OCI-LY3 (cell line): Measurements from ENCODE around the gene C12orf57.
A peak's percentile ranks its signal among the peaks of the same experiment; 100 is the strongest.

Experiments
- H2AFZ ChIP-seq: fragments of 200-600, 300-600 bp; shearing (Covaris generic); 2 replicates; pipeline ENCODE4 v1.6.0; 2014; ENCODE audit warnings: antibody characterized with exemption, low read depth, low read length
- H3K27ac ChIP-seq: fragments of 200-600, 300-600 bp; sonication (generic); 2 replicates; pipeline ENCODE4 v1.5.1; 2014; ENCODE audit warnings: mild to moderate bottlenecking, low read length, moderate library complexity, mixed read lengths
- H3K27me3 ChIP-seq: fragments of 200-600, 300-600 bp; sonication (generic); 2 replicates; pipeline ENCODE4 v1.6.1; 2014; ENCODE audit warnings: low read depth, low read length, mixed read lengths
- H3K36me3 ChIP-seq: fragments of 200-600, 300-600 bp; sonication (generic); replicated peaks from 2 replicates; pipeline ENCODE3; 2014; ENCODE audit warnings: low read depth, low read length, mixed read lengths
- H3K4me1 ChIP-seq: fragments of 300-600, 200-600 bp; sonication (generic); 2 replicates; pipeline ENCODE4 v1.6.1; 2014; ENCODE audit warnings: low read length, mixed read lengths
- H3K4me2 ChIP-seq: fragments of 200-600, 300-600 bp; sonication (generic); 2 replicates; pipeline ENCODE4 v1.6.1; 2014; ENCODE audit warnings: low read length, mixed read lengths
- H3K4me3 ChIP-seq: fragments of 300-600, 200-600 bp; sonication (generic); 2 replicates; pipeline ENCODE4 v1.5.1; 2014; ENCODE audit warnings: antibody characterized with exemption, mild to moderate bottlenecking, low read length, moderate library complexity
- H3K79me2 ChIP-seq: fragments of 300-600, 200-600 bp; shearing (Covaris generic); 2 replicates; pipeline ENCODE4 v1.6.1; 2014; ENCODE audit warnings: mild to moderate bottlenecking, low read length, mixed read lengths
- H3K9ac ChIP-seq: fragments of 300-600, 200-600 bp; shearing (Covaris generic); 2 replicates; pipeline ENCODE4 v1.6.0; 2014; ENCODE audit warnings: mild to moderate bottlenecking, low read length, moderate library complexity
- H3K9me3 ChIP-seq: fragments of 200-600, 300-600 bp; shearing (Covaris generic); 2 replicates; pipeline ENCODE4 v1.6.1; 2014; ENCODE audit warnings: low read length, mixed read lengths; ENCODE audit not compliant: insufficient read depth
- H4K20me1 ChIP-seq: fragments of 200-600, 300-600 bp; sonication (generic); 2 replicates; pipeline ENCODE4 v1.6.1; 2016; ENCODE audit warnings: low read length, mixed read lengths; ENCODE audit not compliant: insufficient read depth
- CTCF ChIP-seq: fragments of 200-600, 300-600 bp; sonication (generic); IDR thresholded peaks from 2 replicates; pipeline ENCODE4 v1.5.1; 2014; ENCODE audit warnings: antibody characterized with exemption, low read length, low read depth
- EZH2phosphoT487 ChIP-seq: fragments of 200-600 bp; shearing (Covaris generic); IDR thresholded peaks from 2 replicates; pipeline ENCODE4 v1.6.1; 2018; ENCODE audit warnings: antibody characterized with exemption, mixed run types, low read depth

Gene C12orf57

GRCh38 chr12:6966351-6966750, 22.5 kb downstream of the C12orf57 start:
- no peak overlapping the region for H3K4me2 ChIP-seq
- H3K9ac ChIP-seq: no peak overlapping the region

GRCh38 chr12:6967651-6968100, 23.9 kb downstream of the C12orf57 start:
- TF ChIP-seq EZH2phosphoT487: no peak
- no peak for TF ChIP-seq CTCF
- Histone ChIP-seq H3K4me2 (no peak overlapping the region), H3K36me3 (peaks cover 55% of the 10 kb centered on the region), H3K27ac (no peak overlapping the region), H2AFZ (no peak overlapping the region), H3K9ac (no peak overlapping the region), H3K4me1 (peaks cover 27% of the 10 kb centered on the region), H3K4me3 (no peak overlapping the region), H3K27me3 (no peaks in the 10 kb centered on the region), H3K9me3 (no peaks in the 10 kb centered on the region), H4K20me1 (no peaks in the 10 kb centered on the region), H3K79me2 (peaks cover 49% of the 10 kb centered on the region)

More at GRCh38 chr12:6966351-6966750, 22.5 kb downstream of the C12orf57 start:
- H2AFZ ChIP-seq: no peak overlapping the region
- peaks cover 36% of the 10 kb centered on the region for H3K79me2 ChIP-seq
- TF ChIP-seq EZH2phosphoT487 (no peak), CTCF (no peak)
- no peaks in the 10 kb centered on the region for H3K9me3 ChIP-seq
- H3K36me3 ChIP-seq: peaks cover 50% of the 10 kb centered on the region
- H3K27ac ChIP-seq: no peak overlapping the region
- no peaks in the 10 kb centered on the region for H4K20me1 ChIP-seq
- no peaks in the 10 kb centered on the region for H3K27me3 ChIP-seq
- H3K4me3 ChIP-seq: no peak overlapping the region
- peaks cover 27% of the 10 kb centered on the region for H3K4me1 ChIP-seq

- no peak overlapping the region for H3K9ac ChIP-seq
- TF ChIP-seq EZH2phosphoT487: no peak
- peaks cover 28% of the 10 kb centered on the region for H3K4me1 ChIP-seq
- no peak overlapping the region for H3K4me2 ChIP-seq
- H3K4me3 ChIP-seq: no peak overlapping the region
- H2AFZ ChIP-seq: no peak overlapping the region
- peaks cover 55% of the 10 kb centered on the region for H3K36me3 ChIP-seq
- no peaks in the 10 kb centered on the region for H4K20me1 ChIP-seq
- no peaks in the 10 kb centered on the region for H3K27me3 ChIP-seq
- no peaks in the 10 kb centered on the region for H3K9me3 ChIP-seq
- peaks cover 57% of the 10 kb centered on the region for H3K79me2 ChIP-seq
- H3K27ac ChIP-seq: no peak overlapping the region
These were observed 24.6 kb downstream of the C12orf57 start for GRCh38 chr12:6968426-6968825.

GRCh38 chr12:6970096-6970527, 26.3 kb downstream of the C12orf57 start:
- peak overlapping the region; percentile 97 for H3K9ac ChIP-seq
- TF ChIP-seq EZH2phosphoT487 (no peak), CTCF (no peak)
- H3K4me3 ChIP-seq: peak overlapping the region; percentile 83
- no peaks in the 10 kb centered on the region for H3K27me3 ChIP-seq
- H3K4me1 ChIP-seq: peaks cover 25% of the 10 kb centered on the region
- no peaks in the 10 kb centered on the region for H4K20me1 ChIP-seq
- peak overlapping the region; percentile 100 for H3K4me2 ChIP-seq
- H3K36me3 ChIP-seq: peaks cover 58% of the 10 kb centered on the region
- H2AFZ ChIP-seq: no peak overlapping the region
- peaks cover 65% of the 10 kb centered on the region for H3K79me2 ChIP-seq
- peak overlapping the region; percentile 57 for H3K27ac ChIP-seq
- H3K9me3 ChIP-seq: no peaks in the 10 kb centered on the region

- no peak overlapping the region for H2AFZ ChIP-seq
- H3K9me3 ChIP-seq: no peaks in the 10 kb centered on the region
- H3K27me3 ChIP-seq: no peaks in the 10 kb centered on the region
- H3K27ac ChIP-seq: no peak overlapping the region
- peaks cover 14% of the 10 kb centered on the region for H3K4me1 ChIP-seq
- no peak overlapping the region for H3K9ac ChIP-seq
- no peak overlapping the region for H3K4me3 ChIP-seq
- no peak overlapping the region for H3K4me2 ChIP-seq
- TF ChIP-seq EZH2phosphoT487: no peak
- TF ChIP-seq CTCF: no peak
- peaks cover 49% of the 10 kb centered on the region for H3K79me2 ChIP-seq
- peaks cover 58% of the 10 kb centered on the region for H3K36me3 ChIP-seq
- H4K20me1 ChIP-seq: no peaks in the 10 kb centered on the region
These were observed 30.4 kb downstream of the C12orf57 start for GRCh38 chr12:6974180-6974579.
